HG03354 (cell line): ENCODE measurements around the gene ACP7.
"Not testable (repeated sequence)": the region's sequence is repeated elsewhere in the genome, so short reads cannot be mapped to it uniquely, and the experiment has no call there.

Experiments used
- ATAC-seq: cut with Tn5 transposase; IDR thresholded peaks from one replicate; pipeline ENCODE4 v1.9.1; 2021; ENCODE audit warnings: mild to moderate bottlenecking; ENCODE audit not compliant: unreplicated experiment, poor library complexity, severe bottlenecking

ACP7 gene

DNA sequence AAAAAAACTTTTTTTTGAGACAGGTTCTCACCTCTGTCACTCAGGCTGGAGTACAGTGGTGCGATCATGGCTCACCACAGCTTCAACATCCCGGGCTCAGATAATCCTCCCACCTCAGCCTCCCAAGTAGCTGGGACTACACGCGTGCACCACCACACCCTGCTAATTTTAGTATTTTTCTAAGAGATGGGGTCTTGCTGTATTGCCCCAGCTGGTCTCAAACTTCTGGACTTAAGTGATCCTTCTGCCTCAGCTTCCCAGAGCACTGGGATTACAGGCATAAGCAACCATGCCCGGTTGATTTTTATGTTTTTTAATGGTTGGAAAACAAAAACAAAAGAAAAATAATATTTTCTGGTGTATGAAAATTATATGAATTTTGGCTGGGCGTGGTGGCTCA is 9.2 kb upstream of the ACP7 start:
- no peak for ATAC-seq

DNA sequence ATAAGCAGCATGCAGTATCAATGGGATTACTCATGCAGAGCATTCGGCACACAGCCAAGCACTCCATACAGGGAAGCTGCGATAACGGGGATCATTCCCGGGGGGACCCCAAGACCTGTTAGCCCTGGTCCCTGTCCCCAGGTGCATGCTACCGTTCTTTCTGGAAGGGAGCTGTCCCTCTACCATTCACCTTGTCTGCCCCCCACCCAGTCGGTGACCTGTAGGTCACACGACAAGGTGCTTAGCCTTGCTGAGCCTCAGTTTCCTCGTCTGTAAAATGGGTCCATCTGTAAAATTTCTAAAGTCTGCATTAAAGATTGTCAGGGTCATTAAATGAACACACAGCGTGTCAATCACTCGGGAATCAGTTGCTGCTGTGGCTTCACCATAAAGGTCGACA is 6.8 kb upstream of the ACP7 start:
- no peak for ATAC-seq

DNA sequence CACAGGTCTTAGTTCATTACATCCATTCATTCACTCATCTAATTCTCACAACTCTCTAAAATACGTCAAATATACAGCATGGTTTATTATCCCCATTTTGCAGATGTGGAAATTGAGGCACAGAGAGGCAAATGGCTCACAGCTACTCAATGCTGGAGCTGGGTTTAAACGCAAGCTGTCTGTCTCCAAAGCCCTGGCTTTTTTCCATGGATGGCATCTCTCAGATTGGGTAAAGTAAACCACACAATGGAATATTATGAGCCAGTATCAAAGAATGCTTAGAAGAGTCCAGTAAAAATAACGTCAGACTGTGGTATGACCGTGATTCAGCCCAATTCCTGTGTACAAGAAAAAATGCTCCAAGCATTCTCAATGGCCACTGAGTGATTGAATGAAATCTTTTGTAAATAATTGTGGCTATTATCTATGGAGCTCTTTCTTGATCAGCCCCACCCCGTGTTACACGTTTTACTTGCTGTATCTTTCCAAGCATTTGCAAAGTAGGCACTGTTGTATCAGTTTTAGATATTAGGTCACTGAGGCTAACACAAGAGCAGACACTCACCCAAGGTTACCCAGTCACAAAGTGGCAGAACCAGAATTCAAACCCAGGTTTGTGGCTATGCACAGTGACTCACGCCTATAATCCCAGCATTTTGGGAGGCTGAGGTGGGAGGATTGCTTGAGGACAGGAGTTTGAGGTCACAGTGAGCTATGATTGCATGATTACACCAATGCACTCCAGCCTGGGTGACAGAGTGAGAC is 5.5 kb upstream of the ACP7 start:
- no peak for ATAC-seq

DNA sequence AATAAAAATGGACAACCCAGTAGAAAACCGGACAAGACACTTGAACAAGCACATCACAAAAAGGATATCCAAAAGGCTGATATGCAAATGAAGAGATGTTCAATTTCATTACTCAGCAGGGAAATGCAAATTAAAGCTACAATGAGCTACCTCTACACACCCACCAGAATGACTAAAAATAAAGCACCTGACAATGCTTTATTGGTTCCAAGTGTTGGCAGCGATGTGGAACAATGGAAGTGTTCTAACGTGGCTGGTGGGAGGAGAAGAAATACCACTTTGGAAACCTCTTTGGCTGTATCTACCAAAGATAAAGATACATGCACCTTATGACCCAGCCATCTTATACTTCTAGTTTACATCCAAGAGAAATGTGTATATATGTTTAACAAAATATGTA is 3.7 kb upstream of the ACP7 start:
- no peak for ATAC-seq

DNA sequence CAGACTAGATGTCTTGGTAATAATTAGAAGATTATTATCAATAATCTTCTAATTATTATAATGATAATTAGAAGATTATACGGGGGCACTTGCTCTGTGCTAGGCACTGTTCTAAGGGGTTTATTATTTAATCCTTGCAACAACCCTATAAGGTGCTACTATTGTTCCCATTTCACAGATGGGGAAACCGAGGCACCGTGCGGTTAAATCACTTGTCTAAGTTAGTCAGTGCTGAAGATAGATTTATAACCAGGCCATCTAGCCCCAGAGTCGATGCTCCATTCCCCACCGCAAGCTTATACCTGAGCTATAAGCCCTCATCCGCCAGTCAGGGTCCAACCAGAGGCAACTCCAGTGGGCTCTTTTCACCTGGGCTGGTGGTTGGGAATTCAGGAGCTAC is 2.0 kb upstream of the ACP7 start:
- ATAC-seq = no peak

DNA sequence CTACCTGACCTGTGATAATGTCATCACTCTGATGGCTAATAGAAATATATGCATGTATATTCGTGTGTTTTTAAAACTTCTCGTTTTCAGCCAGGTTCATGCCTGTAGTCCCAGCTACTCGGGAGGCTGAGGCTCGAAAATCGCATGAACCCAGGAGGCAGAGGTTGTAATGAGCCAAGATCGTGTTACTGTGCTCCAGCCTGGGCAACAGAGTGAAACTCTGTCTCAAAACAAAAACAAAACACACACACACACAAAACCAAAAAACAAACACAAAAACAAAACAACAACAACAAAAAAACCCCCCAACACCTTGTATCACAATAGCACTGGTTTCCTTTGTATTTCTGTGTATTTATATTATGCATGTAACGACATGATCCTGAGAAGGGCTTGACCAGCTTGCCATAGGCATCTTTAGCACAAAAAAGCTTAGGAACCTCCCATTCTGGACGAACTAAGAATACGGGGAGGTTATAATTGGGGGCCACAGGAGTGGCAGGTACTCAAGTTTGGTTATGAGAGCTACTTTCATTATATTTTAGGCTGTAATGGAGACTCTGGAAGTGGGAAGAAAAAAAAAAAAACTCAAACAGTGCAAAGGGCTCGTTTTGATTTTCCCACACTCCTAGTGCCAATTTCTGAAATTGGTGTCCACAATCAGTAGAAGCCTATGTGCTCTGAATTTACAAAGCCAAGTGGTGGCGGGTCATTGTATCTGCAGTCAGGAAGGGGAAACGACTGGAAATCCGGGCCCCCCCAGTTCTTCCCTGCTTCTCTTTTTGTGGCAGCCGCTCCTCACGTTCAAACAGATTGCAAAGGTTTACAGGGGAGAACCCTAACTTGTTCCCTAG is 1.2 kb upstream of the ACP7 start:
- no peak for ATAC-seq

DNA sequence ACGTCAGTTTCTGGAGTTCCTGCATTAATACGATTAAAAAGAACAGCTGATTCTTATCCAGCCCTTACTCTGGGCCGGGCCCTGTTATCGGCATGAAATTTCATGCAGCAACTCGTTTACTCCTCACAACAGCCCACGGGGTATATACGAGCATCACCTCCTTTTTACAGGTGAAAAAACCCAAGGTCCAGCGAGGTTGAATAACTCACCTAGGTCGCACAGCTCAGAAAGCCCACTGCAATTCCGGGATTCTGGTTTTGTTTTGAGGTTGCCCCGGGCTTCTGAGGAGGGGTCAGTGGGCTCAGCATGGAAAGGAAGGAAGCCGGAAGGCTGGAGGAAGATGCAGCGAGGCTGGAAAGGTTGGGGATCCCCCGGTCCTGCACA is 577 bp upstream of the ACP7 start:
- no peak for ATAC-seq

DNA sequence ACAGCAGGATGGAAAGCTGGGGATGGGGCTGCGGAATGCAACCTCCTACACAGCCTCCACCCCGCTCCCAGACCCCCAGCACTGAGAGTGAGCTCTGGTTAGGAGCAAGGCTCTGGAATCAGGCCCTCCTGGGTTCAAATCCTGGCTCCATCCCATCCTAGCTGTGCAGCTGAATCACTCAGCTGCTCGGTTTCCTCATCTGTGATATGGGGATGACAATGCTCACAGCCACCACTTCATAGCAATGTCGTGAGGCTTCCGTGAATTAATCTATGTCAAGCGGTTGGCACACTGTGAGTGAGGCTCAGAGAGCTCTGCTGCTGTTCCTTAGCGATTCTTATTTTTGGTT is 538 bp downstream of the ACP7 start:
- ATAC-seq = no peak

DNA sequence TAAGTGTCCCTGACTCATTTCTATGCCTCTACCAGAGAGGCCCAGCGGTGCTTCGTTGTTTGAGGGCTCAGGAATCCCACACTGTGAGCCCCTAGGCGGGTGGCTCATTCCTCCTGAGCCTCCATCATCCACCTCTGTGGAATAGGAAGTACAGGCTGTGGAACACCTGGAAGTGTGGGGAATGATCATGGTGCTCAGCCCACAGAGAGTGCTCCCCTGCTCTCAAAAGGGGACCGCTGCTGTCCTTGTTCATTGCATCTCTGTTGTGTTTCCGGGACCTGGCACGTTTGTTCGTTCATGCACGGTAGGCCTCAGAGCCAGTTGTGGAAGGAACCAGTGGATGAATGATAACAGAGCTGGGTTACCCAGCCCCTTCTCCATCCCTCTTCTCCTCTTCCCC is 1.2 kb downstream of the ACP7 start:
- ATAC-seq = no peak

DNA sequence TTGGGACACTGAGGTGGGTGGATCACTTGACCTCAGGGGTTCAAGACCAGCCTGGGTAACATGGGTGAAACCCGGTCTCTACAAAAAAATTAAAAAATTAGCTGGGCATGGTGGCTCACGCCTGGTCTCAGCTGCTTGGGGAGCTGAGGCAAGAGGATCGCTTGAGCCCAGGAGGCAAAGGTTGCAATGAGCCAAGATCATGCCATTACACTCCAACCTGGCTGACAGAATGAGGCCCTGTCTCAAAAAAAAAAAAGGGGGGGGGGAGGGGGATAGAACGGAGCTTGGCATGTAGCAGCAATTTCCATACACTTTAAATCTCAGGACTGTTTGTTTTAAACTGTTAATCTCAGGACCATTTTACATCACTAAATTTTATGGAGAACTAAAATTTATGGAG is 2.2 kb downstream of the ACP7 start:
- ATAC-seq = no peak

DNA sequence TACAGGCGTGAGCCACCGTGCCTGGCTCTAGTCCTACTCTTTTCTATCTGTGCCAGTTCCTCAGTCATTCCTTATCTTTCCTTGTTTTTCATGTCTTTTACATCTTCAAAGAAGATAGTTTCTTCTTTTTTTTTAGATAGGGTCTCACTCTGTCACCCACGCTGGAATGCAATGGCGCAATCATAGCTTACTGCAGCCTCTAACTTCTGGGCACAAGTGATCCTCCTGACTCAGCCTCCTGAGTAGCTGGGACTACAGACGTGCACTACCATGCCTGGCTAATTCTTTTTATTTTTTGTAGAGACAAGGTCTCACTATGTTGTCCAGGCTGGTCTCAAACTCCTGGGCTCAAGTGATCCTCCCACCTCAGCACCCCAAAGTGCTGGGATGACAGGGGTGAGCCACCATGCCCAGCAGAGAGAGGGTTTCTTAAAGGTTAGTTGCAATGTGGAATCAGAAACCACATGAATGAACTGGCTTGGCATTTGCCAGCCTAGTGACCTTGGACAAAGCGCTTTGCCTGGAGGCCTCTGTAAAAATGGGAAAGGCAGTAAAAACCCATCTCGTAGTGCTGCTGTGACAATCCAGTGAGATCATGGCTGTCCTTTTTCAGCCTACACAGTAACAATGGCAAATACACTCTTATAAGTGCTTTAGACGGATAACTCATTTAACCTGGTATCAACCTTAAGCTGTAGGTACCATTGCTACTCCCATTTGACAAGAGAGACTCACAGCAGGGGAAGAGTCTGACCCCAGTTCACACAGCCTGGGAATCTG is 3.9 kb downstream of the ACP7 start:
- no peak for ATAC-seq

DNA sequence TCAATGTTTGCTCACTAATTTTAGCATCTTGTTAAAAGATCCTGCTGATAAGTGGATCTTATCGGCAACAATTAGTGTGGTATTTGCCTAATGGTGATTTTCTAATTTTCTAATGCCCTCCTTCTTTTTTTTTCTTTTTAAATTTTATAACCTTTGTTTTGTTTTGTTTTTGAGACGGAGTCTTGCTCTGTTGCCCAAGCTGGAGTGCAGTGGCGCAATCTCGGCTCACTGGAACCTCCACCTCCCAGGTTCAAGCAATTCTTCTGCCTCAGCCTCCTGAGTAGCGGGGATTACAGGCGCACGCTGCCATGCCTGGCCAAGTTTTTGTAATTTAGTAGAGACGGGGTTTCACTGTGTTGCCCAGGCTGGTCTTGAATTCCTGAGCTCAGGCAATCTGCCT is 5.8 kb downstream of the ACP7 start:
- ATAC-seq = not testable (repeated sequence)

DNA sequence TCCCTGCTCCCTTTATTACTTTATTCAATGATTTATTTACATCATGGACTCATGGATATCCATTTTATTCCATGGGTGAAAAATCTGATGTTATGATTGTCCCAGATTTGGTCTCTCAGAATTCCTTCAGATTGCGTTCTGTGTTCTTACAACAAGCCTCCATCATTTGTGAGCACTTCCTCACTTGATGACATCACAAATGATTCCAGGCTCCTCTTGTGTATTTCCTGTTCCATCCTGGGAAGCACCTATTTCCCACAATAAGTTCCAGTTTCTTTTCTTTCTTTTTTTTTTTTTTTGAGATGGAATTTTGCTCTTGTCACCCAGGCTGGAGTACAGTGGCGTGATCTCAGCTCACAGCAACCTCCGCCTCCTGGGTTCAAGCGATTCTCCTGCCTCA is 6.7 kb downstream of the ACP7 start:
- no peak for ATAC-seq

DNA sequence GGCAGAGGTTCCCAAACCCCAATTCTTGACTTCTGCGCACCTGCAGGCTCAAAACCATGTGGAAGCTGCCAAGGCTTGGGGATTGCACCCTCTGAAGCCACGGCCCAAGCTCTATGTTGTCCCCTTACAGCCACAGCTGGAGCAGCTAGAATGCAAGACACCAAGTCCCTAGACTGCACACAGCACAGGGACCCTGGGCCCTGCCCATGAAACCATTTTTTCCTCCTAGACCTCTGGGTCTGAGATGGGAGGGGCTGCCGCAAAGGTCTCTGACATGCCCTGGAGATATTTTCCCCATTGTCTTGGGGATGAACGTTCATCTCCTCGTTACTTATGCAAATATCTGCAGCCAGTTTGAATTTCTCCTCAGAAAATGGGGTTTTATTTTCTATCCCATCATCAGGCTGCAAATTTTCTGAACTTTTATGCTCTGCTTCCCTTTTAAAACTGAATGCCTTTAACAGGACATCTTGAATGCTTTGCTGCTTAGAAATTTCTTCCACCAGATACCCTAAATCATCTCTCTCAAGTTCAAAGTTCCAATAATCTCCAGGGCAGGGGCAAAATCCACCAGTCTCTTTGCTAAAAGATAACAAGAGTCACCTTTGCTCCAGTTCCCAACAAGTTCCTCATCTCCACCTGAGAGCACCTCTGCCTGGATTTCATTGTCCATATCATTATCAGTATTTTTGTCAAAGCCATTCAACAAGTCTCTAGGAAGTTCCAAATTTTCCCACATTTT is 11.8 kb downstream of the ACP7 start:
- not testable (repeated sequence) for ATAC-seq

DNA sequence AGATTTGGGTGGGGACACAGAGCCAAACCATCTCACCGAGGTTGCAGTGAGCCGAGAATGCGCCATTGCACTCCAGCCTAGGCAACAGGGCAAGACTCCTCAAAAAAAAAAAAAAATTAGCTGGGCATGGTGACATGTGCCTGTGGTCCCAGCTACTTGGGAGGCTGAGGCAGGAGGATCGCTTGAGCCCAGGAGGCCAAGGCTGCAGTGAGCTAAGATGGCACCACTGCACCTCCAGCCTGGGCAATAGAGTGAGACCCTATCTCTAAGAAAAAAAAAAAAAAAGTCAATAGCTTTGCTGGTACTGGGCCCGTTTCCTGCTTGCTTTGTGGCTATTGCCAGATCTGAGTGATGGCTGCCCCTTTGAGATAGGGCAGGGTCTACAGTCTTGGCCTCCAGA is 13.1 kb downstream of the ACP7 start:
- no peak for ATAC-seq

DNA sequence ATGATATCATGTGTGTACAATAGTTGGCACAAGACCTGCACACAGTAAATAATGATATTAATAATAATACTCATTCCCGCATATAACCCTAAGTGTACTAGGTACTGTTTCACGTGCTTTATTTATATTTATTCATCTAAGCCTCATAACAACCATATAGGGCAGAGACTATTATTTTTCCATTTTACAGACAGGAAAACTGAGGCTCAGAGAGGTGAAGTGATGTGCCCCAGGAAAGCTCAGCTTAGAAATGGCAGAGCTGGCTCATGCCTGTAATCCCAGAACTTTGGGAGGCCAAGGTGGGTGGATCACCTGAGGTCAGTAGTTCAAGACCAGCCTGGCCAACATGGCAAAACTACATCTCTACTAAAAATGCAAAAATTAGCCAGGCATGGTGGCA is 13.6 kb downstream of the ACP7 start:
- ATAC-seq = no peak

DNA sequence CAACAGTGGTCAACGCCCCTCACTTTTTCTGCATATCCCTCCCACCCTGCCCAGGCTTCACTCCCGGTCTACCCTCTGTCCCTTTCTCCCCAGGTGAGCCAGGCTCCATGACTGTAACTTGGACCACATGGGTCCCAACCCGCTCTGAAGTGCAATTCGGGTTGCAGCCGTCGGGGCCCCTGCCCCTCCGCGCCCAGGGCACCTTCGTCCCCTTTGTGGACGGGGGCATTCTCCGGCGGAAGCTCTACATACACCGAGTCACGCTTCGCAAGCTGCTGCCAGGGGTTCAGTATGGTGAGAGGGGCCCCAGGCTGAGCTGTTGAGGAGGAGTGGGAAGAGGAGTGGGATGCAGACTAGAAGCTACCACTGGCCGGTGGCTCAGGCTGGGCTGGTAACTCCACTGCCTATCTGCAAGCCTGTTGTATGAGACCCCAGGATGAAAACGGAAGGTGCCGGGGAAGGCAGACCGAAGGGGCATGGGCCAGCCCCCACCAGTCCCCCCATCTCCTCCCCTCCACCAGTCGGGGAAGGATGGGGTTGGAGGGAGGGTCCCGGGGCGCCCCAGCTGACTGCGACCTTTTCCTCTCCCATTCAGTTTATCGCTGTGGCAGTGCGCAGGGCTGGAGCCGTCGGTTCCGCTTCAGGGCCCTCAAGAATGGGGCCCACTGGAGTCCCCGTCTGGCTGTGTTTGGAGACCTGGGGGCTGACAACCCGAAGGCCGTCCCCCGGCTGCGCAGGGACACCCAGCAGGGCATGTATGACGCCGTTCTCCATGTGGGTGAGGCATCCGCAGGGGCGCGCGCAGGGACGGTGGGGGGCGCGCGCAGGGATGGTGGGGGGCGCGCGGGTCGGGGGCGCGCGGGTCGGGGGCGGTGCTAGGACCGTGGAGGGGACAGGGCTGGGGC is 14.4 kb downstream of the ACP7 start:
- no peak for ATAC-seq

DNA sequence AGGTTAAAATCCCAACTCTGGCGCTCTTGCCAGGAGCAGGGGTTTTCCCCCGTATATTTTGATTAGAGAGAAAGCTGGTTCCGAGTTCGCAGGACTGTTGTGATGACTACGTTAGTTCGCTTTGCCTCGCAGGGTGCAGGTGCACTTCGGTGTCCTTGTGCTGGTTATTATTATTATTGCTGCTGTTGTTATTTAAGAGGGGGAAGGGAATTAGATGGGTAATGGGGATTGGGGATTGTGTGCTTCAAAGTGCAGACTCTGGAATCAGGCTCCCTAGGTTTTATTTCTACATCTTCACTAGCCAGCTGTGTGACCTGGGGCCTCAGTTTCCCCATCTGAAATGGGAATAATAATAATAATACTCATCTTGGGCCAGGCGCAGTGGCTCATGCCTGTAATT is 15.2 kb downstream of the ACP7 start:
- ATAC-seq = no peak

DNA sequence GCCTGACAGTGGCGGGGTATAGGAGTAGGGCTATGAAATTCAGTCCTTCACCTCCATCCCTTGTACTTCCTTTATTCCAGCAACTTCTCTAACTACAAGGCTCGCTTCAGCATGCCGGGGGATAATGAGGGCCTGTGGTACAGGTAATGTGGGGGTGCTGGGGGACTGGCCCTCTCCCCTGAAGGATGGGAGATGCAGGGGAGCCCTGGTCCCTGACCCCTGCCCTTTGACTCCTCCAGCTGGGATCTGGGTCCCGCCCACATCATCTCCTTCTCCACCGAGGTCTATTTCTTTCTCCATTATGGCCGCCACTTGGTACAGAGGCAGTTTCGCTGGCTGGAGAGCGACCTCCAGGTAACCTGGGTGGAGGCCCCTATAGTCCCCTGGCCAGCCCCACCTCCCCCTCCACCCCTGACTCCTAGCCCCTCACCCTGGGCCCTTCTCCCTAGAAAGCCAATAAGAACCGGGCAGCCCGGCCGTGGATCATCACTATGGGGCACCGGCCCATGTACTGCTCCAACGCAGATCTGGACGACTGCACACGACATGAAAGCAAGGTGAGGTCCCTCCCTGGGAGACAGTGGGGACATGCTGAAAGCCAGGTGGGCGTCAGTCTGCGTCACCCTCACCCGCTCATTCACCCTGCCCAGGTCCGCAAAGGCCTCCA is 16.5 kb downstream of the ACP7 start:
- ATAC-seq = no peak
